ENCODE data around the gene B4GAT1. TPM values are rescaled to one million over a fixed set of nuclear protein-coding genes. Genes with fewer than 3 reads are reported as not detected.

The B4GAT1 gene
- total RNA-seq, 2 donors from 2014 or later, result 29.4 to 45.7 TPM

GRCh38 chr11:66325263-66325671, 22.2 kb downstream of the B4GAT1 start:
- Histone ChIP-seq H3K36me3 (ENCODE audit: control insufficient read depth, insufficient read depth, low read length) (no peaks in the 10 kb centered on the region), H3K27me3 (ENCODE audit: control insufficient read depth, insufficient read depth, low read length, poor library complexity, severe bottlenecking) (no peaks in the 10 kb centered on the region), H3K9ac (ENCODE audit: extremely low read depth, low read length, poor library complexity, severe bottlenecking) (no peak overlapping the region), H3K27ac (ENCODE audit: low read depth, low read length) (no peak overlapping the region), H3K9me3 (ENCODE audit: control insufficient read depth, low read length) (no peaks in the 10 kb centered on the region), H3K4me1 (ENCODE audit: control insufficient read depth, insufficient read depth, low read length) (no peaks in the 10 kb centered on the region), H3K4me3 (ENCODE audit: low read length) (no peak overlapping the region)
- peaks cover 2% of the 10 kb centered on the region for H3K9me3 Mint-ChIP-seq
- no peak for DNase-seq
- H3K36me3 Mint-ChIP-seq (ENCODE audit: low read depth), result no peaks in the 10 kb centered on the region
- WGBS, 2 experiments (ENCODE audit: insufficient coverage in 1 of 2, insufficient read length in 1 of 2), result 86 to 87% methylated on average over 4 to 8 of the region's 8 CpGs
- H3K27ac Mint-ChIP-seq, result no peak overlapping the region
- peaks cover 11% of the 10 kb centered on the region for H3K27me3 Mint-ChIP-seq (ENCODE audit: insufficient read depth)
- no peak for TF ChIP-seq CTCF (conservative IDR thresholded peaks at IDR 0.05)
- no peak overlapping the region for H3K4me3 Mint-ChIP-seq
- peaks cover 4% of the 10 kb centered on the region for H3K4me1 Mint-ChIP-seq

GRCh38 chr11:66324664-66325063, 22.8 kb downstream of the B4GAT1 start:
- Histone ChIP-seq H3K9me3 (ENCODE audit: control insufficient read depth, low read length) (no peaks in the 10 kb centered on the region), H3K27ac (ENCODE audit: low read depth, low read length) (no peak overlapping the region), H3K36me3 (ENCODE audit: control insufficient read depth, insufficient read depth, low read length) (no peaks in the 10 kb centered on the region), H3K4me1 (ENCODE audit: control insufficient read depth, insufficient read depth, low read length) (no peaks in the 10 kb centered on the region), H3K27me3 (ENCODE audit: control insufficient read depth, insufficient read depth, low read length, poor library complexity, severe bottlenecking) (no peaks in the 10 kb centered on the region), H3K9ac (ENCODE audit: extremely low read depth, low read length, poor library complexity, severe bottlenecking) (no peak overlapping the region), H3K4me3 (ENCODE audit: low read length) (no peak overlapping the region)
- DNase-seq, result no peak
- peaks cover 4% of the 10 kb centered on the region for H3K4me1 Mint-ChIP-seq
- H3K27me3 Mint-ChIP-seq (ENCODE audit: insufficient read depth), result peaks cover 15% of the 10 kb centered on the region
- no peak overlapping the region for H3K27ac Mint-ChIP-seq
- no peak for TF ChIP-seq CTCF (conservative IDR thresholded peaks at IDR 0.05)
- H3K36me3 Mint-ChIP-seq (ENCODE audit: low read depth), result no peaks in the 10 kb centered on the region
- peaks cover 8% of the 10 kb centered on the region for H3K9me3 Mint-ChIP-seq
- 64 to 74% methylated on average over 4 to 9 of the region's 10 CpGs for WGBS, 2 experiments (ENCODE audit: insufficient coverage in 1 of 2, insufficient read length in 1 of 2)
- H3K4me3 Mint-ChIP-seq, result no peak overlapping the region

GRCh38 chr11:66323684-66324083, 23.7 kb downstream of the B4GAT1 start:
- DNase-seq, result no peak
- H3K9me3 ChIP-seq (ENCODE audit: control insufficient read depth, low read length), result no peaks in the 10 kb centered on the region
- no peak overlapping the region for H3K27ac ChIP-seq (ENCODE audit: low read depth, low read length)
- Mint-ChIP-seq H3K27me3 (ENCODE audit: insufficient read depth) (peaks cover 20% of the 10 kb centered on the region), H3K4me3 (no peak overlapping the region), H3K4me1 (peaks cover 3% of the 10 kb centered on the region), H3K9me3 (peaks cover 18% of the 10 kb centered on the region), H3K27ac (no peak overlapping the region), H3K36me3 (ENCODE audit: low read depth) (no peaks in the 10 kb centered on the region)
- H3K4me3 ChIP-seq (ENCODE audit: low read length), result no peak overlapping the region
- no peaks in the 10 kb centered on the region for H3K27me3 ChIP-seq (ENCODE audit: control insufficient read depth, insufficient read depth, low read length, poor library complexity, severe bottlenecking)
- no peaks in the 10 kb centered on the region for H3K4me1 ChIP-seq (ENCODE audit: control insufficient read depth, insufficient read depth, low read length)
- WGBS, 2 experiments (ENCODE audit: insufficient coverage in 1 of 2, insufficient read length in 1 of 2), result 93% methylated on average over 1 of the region's 1 CpG; no CpG with 5 or more reads in 1 of the 2 experiments
- H3K9ac ChIP-seq (ENCODE audit: extremely low read depth, low read length, poor library complexity, severe bottlenecking), result no peak overlapping the region
- TF ChIP-seq CTCF (conservative IDR thresholded peaks at IDR 0.05), result no peak
- no peaks in the 10 kb centered on the region for H3K36me3 ChIP-seq (ENCODE audit: control insufficient read depth, insufficient read depth, low read length)

Measured in endodermal cell (in vitro differentiated cells).